ENCODE measurements around the gene GNAQ. TPM values are rescaled to one million over a fixed set of nuclear protein-coding genes. Genes with fewer than 3 reads are reported as not detected.

Gene GNAQ
- total RNA-seq, 1 experiment from 2014 or later = 28.7 TPM

DNA sequence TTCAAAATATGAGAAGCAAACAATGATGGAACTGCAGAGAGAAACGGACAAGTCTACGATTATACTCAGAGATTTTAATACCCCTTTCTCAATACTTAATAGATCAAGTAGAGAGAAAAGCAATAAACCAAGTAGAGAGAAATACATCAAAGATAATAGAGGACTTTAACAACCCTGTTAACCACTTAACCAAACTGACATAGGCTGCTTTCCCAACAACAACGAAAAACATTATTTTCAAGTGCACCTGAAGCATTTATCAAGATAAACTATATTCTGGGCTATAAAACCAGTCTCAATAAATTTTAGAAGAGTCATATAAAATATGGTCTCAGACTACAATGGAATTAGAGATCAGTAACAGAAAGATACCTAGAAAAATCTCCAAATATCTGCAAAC is 67.4 kb downstream of the GNAQ start:
- Histone ChIP-seq H3K9me2 (ENCODE audit: insufficient read depth) (no peaks in the 10 kb centered on the region), H3K4me2 (ENCODE audit: low read length) (no peak overlapping the region), H4K20me1 (ENCODE audit: insufficient read depth) (no peaks in the 10 kb centered on the region), H3K9me3 (ENCODE audit: control insufficient read depth in 1 of 2, insufficient read depth in 1 of 2, low read depth in 1 of 2, low read length in 2 of 2) (no peaks in the 10 kb centered on the region), H2AFZ (ENCODE audit: low read depth, low read length, poor library complexity, severe bottlenecking) (no peak overlapping the region), H3K27ac (ENCODE audit: low read depth, low read length) (no peak overlapping the region), H3K4me3 (replicated peaks in 1 of 2; ENCODE audit: low read depth in 1 of 2, low read length in 2 of 2) (no peak overlapping the region), H3K79me2 (ENCODE audit: insufficient read depth, low read length) (peaks cover 24% of the 10 kb centered on the region), H3K36me3 (ENCODE audit: control insufficient read depth in 1 of 2, insufficient read depth in 2 of 2, low read length in 2 of 2) (no peaks in the 10 kb centered on the region), H3K27me3 (ENCODE audit: insufficient read depth, low read length) (no peaks in the 10 kb centered on the region), H3K4me1 (ENCODE audit: control insufficient read depth in 1 of 2, insufficient read depth in 2 of 2, low read length in 2 of 2) (no peaks in the 10 kb centered on the region), H3K9ac (ENCODE audit: low read length) (no peak overlapping the region)
- TF ChIP-seq FOSL1 (IDR thresholded peaks at IDR 0.05; ENCODE audit: low read depth) (no peak), CEBPB (IDR thresholded peaks at IDR 0.05; ENCODE audit: low read depth) (no peak), TCF7L2 (IDR thresholded peaks at IDR 0.05; ENCODE audit: borderline replicate concordance, extremely low read depth, insufficient read depth, insufficient read length) (no peak), ZNF274 (IDR thresholded peaks at IDR 0.05; ENCODE audit: low read depth, low read length) (no peak), CBX3 (IDR thresholded peaks at IDR 0.05; ENCODE audit: low read depth) (no peak), POLR2AphosphoS5 (IDR thresholded peaks at IDR 0.05; ENCODE audit: low read depth, low read length) (no peak), YY1 (IDR thresholded peaks at IDR 0.05; ENCODE audit: extremely low read depth, insufficient replicate concordance, low read depth, low read length) (no peak), EZH2 (IDR thresholded peaks at IDR 0.05) (no peak), JUND (IDR thresholded peaks at IDR 0.05) (no peak), ELF1 (IDR thresholded peaks at IDR 0.05; ENCODE audit: borderline replicate concordance, low read depth) (no peak), EGR1 (IDR thresholded peaks at IDR 0.05; ENCODE audit: low read depth) (no peak), SIN3A (IDR thresholded peaks at IDR 0.05; ENCODE audit: low read depth) (no peak), POLR2A (IDR thresholded peaks at IDR 0.05; ENCODE audit: borderline replicate concordance, extremely low read depth, insufficient read depth, insufficient read length) (no peak), ZFX (IDR thresholded peaks at IDR 0.05) (no peak), RAD21 (IDR thresholded peaks at IDR 0.05; ENCODE audit: low read depth) (no peak)
- TF ChIP-seq, protein P1, sequence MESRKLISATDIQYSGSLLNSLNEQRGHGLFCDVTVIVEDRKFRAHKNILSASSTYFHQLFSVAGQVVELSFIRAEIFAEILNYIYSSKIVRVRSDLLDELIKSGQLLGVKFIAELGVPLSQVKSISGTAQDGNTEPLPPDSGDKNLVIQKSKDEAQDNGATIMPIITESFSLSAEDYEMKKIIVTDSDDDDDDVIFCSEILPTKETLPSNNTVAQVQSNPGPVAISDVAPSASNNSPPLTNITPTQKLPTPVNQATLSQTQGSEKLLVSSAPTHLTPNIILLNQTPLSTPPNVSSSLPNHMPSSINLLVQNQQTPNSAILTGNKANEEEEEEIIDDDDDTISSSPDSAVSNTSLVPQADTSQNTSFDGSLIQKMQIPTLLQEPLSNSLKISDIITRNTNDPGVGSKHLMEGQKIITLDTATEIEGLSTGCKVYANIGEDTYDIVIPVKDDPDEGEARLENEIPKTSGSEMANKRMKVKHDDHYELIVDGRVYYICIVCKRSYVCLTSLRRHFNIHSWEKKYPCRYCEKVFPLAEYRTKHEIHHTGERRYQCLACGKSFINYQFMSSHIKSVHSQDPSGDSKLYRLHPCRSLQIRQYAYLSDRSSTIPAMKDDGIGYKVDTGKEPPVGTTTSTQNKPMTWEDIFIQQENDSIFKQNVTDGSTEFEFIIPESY (IDR thresholded peaks at IDR 0.05; ENCODE audit: extremely low read depth, insufficient replicate concordance, low read length) = no peak
- TF ChIP-seq, protein P2, sequence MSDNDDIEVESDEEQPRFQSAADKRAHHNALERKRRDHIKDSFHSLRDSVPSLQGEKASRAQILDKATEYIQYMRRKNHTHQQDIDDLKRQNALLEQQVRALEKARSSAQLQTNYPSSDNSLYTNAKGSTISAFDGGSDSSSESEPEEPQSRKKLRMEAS (IDR thresholded peaks at IDR 0.05) = no peak
- TF ChIP-seq, protein P3, sequence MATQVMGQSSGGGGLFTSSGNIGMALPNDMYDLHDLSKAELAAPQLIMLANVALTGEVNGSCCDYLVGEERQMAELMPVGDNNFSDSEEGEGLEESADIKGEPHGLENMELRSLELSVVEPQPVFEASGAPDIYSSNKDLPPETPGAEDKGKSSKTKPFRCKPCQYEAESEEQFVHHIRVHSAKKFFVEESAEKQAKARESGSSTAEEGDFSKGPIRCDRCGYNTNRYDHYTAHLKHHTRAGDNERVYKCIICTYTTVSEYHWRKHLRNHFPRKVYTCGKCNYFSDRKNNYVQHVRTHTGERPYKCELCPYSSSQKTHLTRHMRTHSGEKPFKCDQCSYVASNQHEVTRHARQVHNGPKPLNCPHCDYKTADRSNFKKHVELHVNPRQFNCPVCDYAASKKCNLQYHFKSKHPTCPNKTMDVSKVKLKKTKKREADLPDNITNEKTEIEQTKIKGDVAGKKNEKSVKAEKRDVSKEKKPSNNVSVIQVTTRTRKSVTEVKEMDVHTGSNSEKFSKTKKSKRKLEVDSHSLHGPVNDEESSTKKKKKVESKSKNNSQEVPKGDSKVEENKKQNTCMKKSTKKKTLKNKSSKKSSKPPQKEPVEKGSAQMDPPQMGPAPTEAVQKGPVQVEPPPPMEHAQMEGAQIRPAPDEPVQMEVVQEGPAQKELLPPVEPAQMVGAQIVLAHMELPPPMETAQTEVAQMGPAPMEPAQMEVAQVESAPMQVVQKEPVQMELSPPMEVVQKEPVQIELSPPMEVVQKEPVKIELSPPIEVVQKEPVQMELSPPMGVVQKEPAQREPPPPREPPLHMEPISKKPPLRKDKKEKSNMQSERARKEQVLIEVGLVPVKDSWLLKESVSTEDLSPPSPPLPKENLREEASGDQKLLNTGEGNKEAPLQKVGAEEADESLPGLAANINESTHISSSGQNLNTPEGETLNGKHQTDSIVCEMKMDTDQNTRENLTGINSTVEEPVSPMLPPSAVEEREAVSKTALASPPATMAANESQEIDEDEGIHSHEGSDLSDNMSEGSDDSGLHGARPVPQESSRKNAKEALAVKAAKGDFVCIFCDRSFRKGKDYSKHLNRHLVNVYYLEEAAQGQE (IDR thresholded peaks at IDR 0.05; ENCODE audit: low read depth) = no peak
- TF ChIP-seq, protein P4, sequence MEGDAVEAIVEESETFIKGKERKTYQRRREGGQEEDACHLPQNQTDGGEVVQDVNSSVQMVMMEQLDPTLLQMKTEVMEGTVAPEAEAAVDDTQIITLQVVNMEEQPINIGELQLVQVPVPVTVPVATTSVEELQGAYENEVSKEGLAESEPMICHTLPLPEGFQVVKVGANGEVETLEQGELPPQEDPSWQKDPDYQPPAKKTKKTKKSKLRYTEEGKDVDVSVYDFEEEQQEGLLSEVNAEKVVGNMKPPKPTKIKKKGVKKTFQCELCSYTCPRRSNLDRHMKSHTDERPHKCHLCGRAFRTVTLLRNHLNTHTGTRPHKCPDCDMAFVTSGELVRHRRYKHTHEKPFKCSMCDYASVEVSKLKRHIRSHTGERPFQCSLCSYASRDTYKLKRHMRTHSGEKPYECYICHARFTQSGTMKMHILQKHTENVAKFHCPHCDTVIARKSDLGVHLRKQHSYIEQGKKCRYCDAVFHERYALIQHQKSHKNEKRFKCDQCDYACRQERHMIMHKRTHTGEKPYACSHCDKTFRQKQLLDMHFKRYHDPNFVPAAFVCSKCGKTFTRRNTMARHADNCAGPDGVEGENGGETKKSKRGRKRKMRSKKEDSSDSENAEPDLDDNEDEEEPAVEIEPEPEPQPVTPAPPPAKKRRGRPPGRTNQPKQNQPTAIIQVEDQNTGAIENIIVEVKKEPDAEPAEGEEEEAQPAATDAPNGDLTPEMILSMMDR (IDR thresholded peaks at IDR 0.05 in 2 of 3, conservative IDR thresholded peaks at IDR 0.05 in 1 of 3; ENCODE audit: borderline replicate concordance in 1 of 3, insufficient read depth in 1 of 3, low read depth in 2 of 3, low read length in 2 of 3) = no peak
- intact Hi-C loops (cut with micrococcal nuclease) = no loop called here
- CTCF ChIA-PET = no interaction called here
- RAD21 ChIA-PET (ENCODE audit: low non-redundant PET in 1 of 2, low total read pairs in 2 of 2, uncharacterized antibody in 2 of 2, unreplicated experiment in 2 of 2) = no interaction called here
- BruUV-seq (replicated peaks) = no TSS peak
- ATAC-seq (no peak), DNase-seq (ENCODE audit: low read depth, low spot score) (no peak)
- POLR2A ChIA-PET = no interaction called here
